Naive thymus-derived CD8-positive, alpha-beta T cell (primary cell): ENCODE measurements around the gene OR6C70. TPM values are rescaled to one million over a fixed set of nuclear protein-coding genes. Genes with fewer than 3 reads are reported as not detected.
"Not testable (repeated sequence)": the region's sequence is repeated elsewhere in the genome, so short reads cannot be mapped to it uniquely, and the experiment has no call there.

Experiments
- ATAC-seq, 2 donors: fragments of 150-1000 bp; cut with Tn5 transposase in 1 of 2; sonication (Bioruptor Pico), chemical (Tn5 transposase) in 1 of 2; 1 replicate in 1 of 2; 2 replicates in 1 of 2; pipeline ENCODE4 v1.10.0; 2021; ENCODE audit warnings: mild to moderate bottlenecking in 2 of 2, moderate library complexity in 2 of 2
- POLR2A ChIA-PET: fragments of 350-600 bp; sonication (Branson Sonifier 250); formaldehyde crosslinking; loops from one replicate; lab custom pipeline; 2021; ENCODE audit warnings: antibody characterized with exemption; lab: Charles Lee
- DNase-seq, 10 donors: peaks; one replicate each; pipeline versions ENCODE4 v3.0.0 to v3.0.0-alpha.2; 2020 to 2022
- H3K27ac Mint-ChIP-seq, 10 donors: one replicate each; pipeline ENCODE4 v1.8.0; 2020 to 2022; ENCODE audit warnings: mild to moderate bottlenecking in 10 of 10, mixed read lengths in 10 of 10, moderate library complexity in 4 of 10, inconsistent platforms in 1 of 10
- H3K27me3 Mint-ChIP-seq, 5 donors: one replicate each; pipeline ENCODE4 v1.8.0; 2021 to 2022; ENCODE audit warnings: mixed read lengths in 5 of 5
- H3K36me3 Mint-ChIP-seq, 3 donors: one replicate each; pipeline ENCODE4 v1.8.0; 2020 to 2022; ENCODE audit warnings: mixed read lengths in 3 of 3, mild to moderate bottlenecking in 2 of 3, inconsistent platforms in 1 of 3
- H3K4me1 Mint-ChIP-seq, 4 donors: one replicate each; pipeline ENCODE4 v1.8.0; 2021 to 2022; ENCODE audit warnings: mixed read lengths in 4 of 4
- H3K4me3 Mint-ChIP-seq, 10 donors: one replicate each; pipeline ENCODE4 v1.8.0; 2020 to 2022; ENCODE audit warnings: mild to moderate bottlenecking in 10 of 10, mixed read lengths in 10 of 10, moderate library complexity in 6 of 10, inconsistent platforms in 1 of 10
- H3K9me3 Mint-ChIP-seq, 9 donors: one replicate each; pipeline ENCODE4 v1.8.0; 2020 to 2022; ENCODE audit warnings: mixed read lengths in 9 of 9, mild to moderate bottlenecking in 3 of 9, inconsistent platforms in 1 of 9, moderate library complexity in 1 of 9
- polyA plus RNA-seq, 3 donors: library from polyadenylated mRNA; unstranded; fragments of 300-500 nt; fragmentation: Illumina TruSeq; gene quantifications; one replicate each; pipeline ENCODE4 v1.2.3, GENCODE V29; 2021
- total RNA-seq, 8 experiments: library from RNA in 2 of 8; stranded (reverse) in 2 of 8; gene quantifications; one replicate each; pipeline ENCODE4 v1.2.3 and lab custom pipeline; 2021 to 2026

Gene OR6C70
- total RNA-seq (not detected), polyA plus RNA-seq (not detected), total RNA-seq (lab: John Stamatoyannopoulos, UW) (0 reads per million in 6 experiments)

GRCh38 chr12:55470088-55470829 is at the start of gene OR6C70:
Gene OR6C70 (minus strand): TSS chr12:55470138. CDS start chr12:55470138, 0 bp downstream.
- H3K27me3 Mint-ChIP-seq: peaks cover 9 to 22% (median 15%) of the 10 kb centered on the region in 5 donors
- DNase-seq (no peak), ATAC-seq (no peak)
- POLR2A ChIA-PET: no interaction called here
- peaks cover 0 to 24% (median 0%) of the 10 kb centered on the region in 4 donors for H3K4me1 Mint-ChIP-seq
- H3K4me3 Mint-ChIP-seq: no peak within 1 kb of the TSS
- no peaks in the 10 kb centered on the region for H3K36me3 Mint-ChIP-seq
- H3K27ac Mint-ChIP-seq: no peak within 1 kb of the TSS
- H3K9me3 Mint-ChIP-seq: no peaks in the 10 kb centered on the region

- DNase-seq (no peak), ATAC-seq (no peak)
- Mint-ChIP-seq H3K4me1 (no peaks in the 10 kb centered on the region), H3K27ac (no peak overlapping the region), H3K4me3 (no peak overlapping the region), H3K27me3 (peaks cover 20 to 48% (median 30%) of the 10 kb centered on the region in 5 donors), H3K9me3 (peaks cover 0 to 11% (median 3%) of the 10 kb centered on the region in 9 donors), H3K36me3 (peaks cover 0 to 3% (median 0%) of the 10 kb centered on the region in 3 donors)
- POLR2A ChIA-PET: no interaction called here
Measured at GRCh38 chr12:55516391-55516790, 46.5 kb upstream of the OR6C70 start.

- ATAC-seq (no peak), DNase-seq (no peak)
- H3K27me3 Mint-ChIP-seq: peaks cover 20 to 48% (median 30%) of the 10 kb centered on the region in 5 donors
- no peak overlapping the region for H3K4me3 Mint-ChIP-seq
- no peak overlapping the region for H3K27ac Mint-ChIP-seq
- H3K36me3 Mint-ChIP-seq: peaks cover 0 to 3% (median 0%) of the 10 kb centered on the region in 3 donors
- peaks cover 0 to 11% (median 3%) of the 10 kb centered on the region in 9 donors for H3K9me3 Mint-ChIP-seq
- POLR2A ChIA-PET: no interaction called here
- no peaks in the 10 kb centered on the region for H3K4me1 Mint-ChIP-seq
Measured at GRCh38 chr12:55515696-55516095, 45.8 kb upstream of the OR6C70 start.

- peaks cover 6 to 16% (median 9%) of the 10 kb centered on the region in 5 donors for H3K27me3 Mint-ChIP-seq
- no peak overlapping the region for H3K4me3 Mint-ChIP-seq
- H3K27ac Mint-ChIP-seq: no peak overlapping the region
- peaks cover 0 to 6% (median 0%) of the 10 kb centered on the region in 9 donors for H3K9me3 Mint-ChIP-seq
- H3K4me1 Mint-ChIP-seq: no peaks in the 10 kb centered on the region
- POLR2A ChIA-PET: no interaction called here
- DNase-seq (no peak), ATAC-seq (no peak)
- H3K36me3 Mint-ChIP-seq: no peaks in the 10 kb centered on the region
Measured at GRCh38 chr12:55501601-55502000, 31.7 kb upstream of the OR6C70 start.

- Mint-ChIP-seq H3K4me3 (no peak overlapping the region), H3K27me3 (peaks cover 4 to 16% (median 12%) of the 10 kb centered on the region in 5 donors), H3K9me3 (peaks cover 0 to 2% (median 0%) of the 10 kb centered on the region in 9 donors), H3K36me3 (no peaks in the 10 kb centered on the region), H3K27ac (no peak overlapping the region), H3K4me1 (no peaks in the 10 kb centered on the region)
- POLR2A ChIA-PET: no interaction called here
- no peak for DNase-seq
- no peak for ATAC-seq
Measured at GRCh38 chr12:55499810-55500252, 29.9 kb upstream of the OR6C70 start.

GRCh38 chr12:55499231-55499630 is 29.3 kb upstream of the OR6C70 start:
- no peak for DNase-seq
- ATAC-seq: no peak
- H3K27ac Mint-ChIP-seq: no peak overlapping the region
- POLR2A ChIA-PET: no interaction called here
- no peaks in the 10 kb centered on the region for H3K9me3 Mint-ChIP-seq
- H3K36me3 Mint-ChIP-seq: no peaks in the 10 kb centered on the region
- H3K4me3 Mint-ChIP-seq: no peak overlapping the region
- H3K27me3 Mint-ChIP-seq: peaks cover 4 to 16% (median 12%) of the 10 kb centered on the region in 5 donors
- H3K4me1 Mint-ChIP-seq: no peaks in the 10 kb centered on the region

GRCh38 chr12:55495490-55495889 is 25.6 kb upstream of the OR6C70 start:
- no peaks in the 10 kb centered on the region for H3K9me3 Mint-ChIP-seq
- DNase-seq: no peak
- H3K4me3 Mint-ChIP-seq: no peak overlapping the region
- POLR2A ChIA-PET: no interaction called here
- peaks cover 6 to 16% (median 12%) of the 10 kb centered on the region in 5 donors for H3K27me3 Mint-ChIP-seq
- H3K27ac Mint-ChIP-seq: no peak overlapping the region
- no peaks in the 10 kb centered on the region for H3K36me3 Mint-ChIP-seq
- ATAC-seq: no peak
- no peaks in the 10 kb centered on the region for H3K4me1 Mint-ChIP-seq

GRCh38 chr12:55492078-55492477 is 22.1 kb upstream of the OR6C70 start, which contains the start of gene OR6C68:
Gene OR6C68 (plus strand): TSS chr12:55492378. CDS start chr12:55492378, 0 bp downstream.
- ATAC-seq (no peak), DNase-seq (no peak)
- no peak within 1 kb of the TSS for H3K27ac Mint-ChIP-seq
- H3K9me3 Mint-ChIP-seq: peaks cover 0 to 3% (median 0%) of the 10 kb centered on the region in 9 donors
- POLR2A ChIA-PET: no interaction called here
- no peaks in the 10 kb centered on the region for H3K4me1 Mint-ChIP-seq
- H3K27me3 Mint-ChIP-seq: peaks cover 6 to 13% (median 10%) of the 10 kb centered on the region in 5 donors
- H3K4me3 Mint-ChIP-seq: no peak within 1 kb of the TSS
- no peaks in the 10 kb centered on the region for H3K36me3 Mint-ChIP-seq

- POLR2A ChIA-PET, H3K27ac Mint-ChIP-seq, ATAC-seq, H3K4me1 Mint-ChIP-seq, DNase-seq, H3K36me3 Mint-ChIP-seq, H3K4me3 Mint-ChIP-seq: not testable (repeated sequence)
- peaks cover 0 to 11% (median 2%) of the 10 kb centered on the region in 9 donors for H3K9me3 Mint-ChIP-seq
- peaks cover 9 to 38% (median 14%) of the 10 kb centered on the region in 5 donors for H3K27me3 Mint-ChIP-seq
Measured at GRCh38 chr12:55484284-55484683, 14.3 kb upstream of the OR6C70 start.

GRCh38 chr12:55479136-55479535 is 9.2 kb upstream of the OR6C70 start:
- peaks cover 8 to 37% (median 19%) of the 10 kb centered on the region in 5 donors for H3K27me3 Mint-ChIP-seq
- H3K36me3 Mint-ChIP-seq, DNase-seq, ATAC-seq, H3K4me3 Mint-ChIP-seq, POLR2A ChIA-PET, H3K27ac Mint-ChIP-seq, H3K9me3 Mint-ChIP-seq, H3K4me1 Mint-ChIP-seq: not testable (repeated sequence)

- Mint-ChIP-seq H3K27ac (peak overlapping the region in 1 of 10 donors; percentile 60), H3K36me3 (no peaks in the 10 kb centered on the region), H3K4me1 (peaks cover 0 to 16% (median 0%) of the 10 kb centered on the region in 4 donors), H3K9me3 (no peaks in the 10 kb centered on the region), H3K4me3 (no peak overlapping the region), H3K27me3 (peaks cover 9 to 31% (median 14%) of the 10 kb centered on the region in 5 donors)
- ATAC-seq: no peak
- no peak for DNase-seq
- POLR2A ChIA-PET: no interaction called here
Measured at GRCh38 chr12:55472264-55472663, 2.3 kb upstream of the OR6C70 start.

- POLR2A ChIA-PET: no interaction called here
- H3K4me1 Mint-ChIP-seq: peaks cover 0 to 24% (median 0%) of the 10 kb centered on the region in 4 donors
- peaks cover 9 to 21% (median 15%) of the 10 kb centered on the region in 5 donors for H3K27me3 Mint-ChIP-seq
- H3K9me3 Mint-ChIP-seq: peaks cover 0 to 4% (median 0%) of the 10 kb centered on the region in 9 donors
- H3K4me3 Mint-ChIP-seq: no peak overlapping the region
- no peak overlapping the region for H3K27ac Mint-ChIP-seq
- H3K36me3 Mint-ChIP-seq: no peaks in the 10 kb centered on the region
- ATAC-seq (no peak), DNase-seq (no peak)
Measured at GRCh38 chr12:55469291-55469690, 647 bp downstream of the OR6C70 start.

- peak overlapping the region in 1 of 10 donors; percentile 35 for H3K27ac Mint-ChIP-seq
- POLR2A ChIA-PET: no interaction called here
- peaks cover 0 to 24% (median 0%) of the 10 kb centered on the region in 4 donors for H3K4me1 Mint-ChIP-seq
- H3K36me3 Mint-ChIP-seq: no peaks in the 10 kb centered on the region
- H3K9me3 Mint-ChIP-seq: peaks cover 0 to 19% (median 5%) of the 10 kb centered on the region in 9 donors
- no peak overlapping the region for H3K4me3 Mint-ChIP-seq
- ATAC-seq (no peak), DNase-seq (no peak)
- H3K27me3 Mint-ChIP-seq: peaks cover 9 to 26% (median 14%) of the 10 kb centered on the region in 5 donors
Measured at GRCh38 chr12:55467836-55468235, 2.1 kb downstream of the OR6C70 start.
